ENCODE results near the gene TMEM123. TPM values are rescaled to one million over a fixed set of nuclear protein-coding genes. Genes with fewer than 3 reads are reported as not detected.

TMEM123 gene
- total and polyA plus RNA-seq, 10 donors = 51.3 to 184 (median 146) TPM

DNA sequence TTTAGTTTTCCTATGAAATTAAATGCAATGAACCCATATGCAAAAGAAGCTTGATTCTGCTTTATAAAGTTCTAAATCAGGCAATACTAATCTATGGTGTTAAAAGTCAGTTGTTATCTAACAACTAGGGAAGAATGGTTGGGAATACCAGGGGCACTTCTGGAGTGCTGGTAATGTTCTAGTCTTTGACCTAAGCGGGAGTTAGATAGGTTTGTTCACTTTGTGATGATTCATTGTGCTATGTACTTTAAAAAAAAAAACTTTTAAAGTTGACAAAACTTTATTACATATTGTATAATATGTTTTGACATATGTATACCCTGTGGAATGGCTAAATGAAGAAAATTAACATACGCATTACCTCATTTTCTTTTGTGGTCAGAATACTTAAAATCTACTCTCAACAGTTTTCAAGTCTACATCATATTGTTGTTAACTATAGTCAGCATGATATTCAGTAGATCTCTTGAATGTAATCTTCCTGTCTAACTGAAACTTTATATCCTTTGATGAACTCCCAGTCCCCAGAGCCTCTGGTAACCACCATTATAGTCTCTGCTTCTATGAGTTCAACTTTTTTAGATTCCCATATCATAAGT, 66.3 kb downstream of the TMEM123 start:
- H3K9me3 ChIP-seq = no peaks in the 10 kb centered on the region
- peaks cover 0 to 91% (median 30%) of the 10 kb centered on the region in 6 donors for H3K36me3 ChIP-seq
- H3K27ac ChIP-seq = no peak overlapping the region
- no peaks in the 10 kb centered on the region for H3K27me3 ChIP-seq (replicated peaks in 1 of 7)
- H3K4me1 ChIP-seq = peaks cover 0 to 38% (median 7%) of the 10 kb centered on the region in 6 donors
- no peak for DNase-seq
- TF ChIP-seq POLR2AphosphoS5 (IDR thresholded peaks at IDR 0.05) = no peak
- TF ChIP-seq POLR2A (IDR thresholded peaks at IDR 0.05) = no peak
- TF ChIP-seq, protein P1, sequence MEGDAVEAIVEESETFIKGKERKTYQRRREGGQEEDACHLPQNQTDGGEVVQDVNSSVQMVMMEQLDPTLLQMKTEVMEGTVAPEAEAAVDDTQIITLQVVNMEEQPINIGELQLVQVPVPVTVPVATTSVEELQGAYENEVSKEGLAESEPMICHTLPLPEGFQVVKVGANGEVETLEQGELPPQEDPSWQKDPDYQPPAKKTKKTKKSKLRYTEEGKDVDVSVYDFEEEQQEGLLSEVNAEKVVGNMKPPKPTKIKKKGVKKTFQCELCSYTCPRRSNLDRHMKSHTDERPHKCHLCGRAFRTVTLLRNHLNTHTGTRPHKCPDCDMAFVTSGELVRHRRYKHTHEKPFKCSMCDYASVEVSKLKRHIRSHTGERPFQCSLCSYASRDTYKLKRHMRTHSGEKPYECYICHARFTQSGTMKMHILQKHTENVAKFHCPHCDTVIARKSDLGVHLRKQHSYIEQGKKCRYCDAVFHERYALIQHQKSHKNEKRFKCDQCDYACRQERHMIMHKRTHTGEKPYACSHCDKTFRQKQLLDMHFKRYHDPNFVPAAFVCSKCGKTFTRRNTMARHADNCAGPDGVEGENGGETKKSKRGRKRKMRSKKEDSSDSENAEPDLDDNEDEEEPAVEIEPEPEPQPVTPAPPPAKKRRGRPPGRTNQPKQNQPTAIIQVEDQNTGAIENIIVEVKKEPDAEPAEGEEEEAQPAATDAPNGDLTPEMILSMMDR (IDR thresholded peaks at IDR 0.05 in 8 of 11, conservative IDR thresholded peaks at IDR 0.05 in 3 of 11) = no peak
- intact Hi-C loops (cut with DNase I; ENCODE audit: low total_unique reads) = no loop called here
- H3K4me3 ChIP-seq = no peak overlapping the region
- WGBS, 5 donors = 89 to 94% (median 92%) methylated on average over 2 of the region's 2 CpGs

GRCh38 chr11:102385085-102386007, 67.2 kb downstream of the TMEM123 start:
- Histone ChIP-seq H3K36me3 (peaks cover 0 to 95% (median 36%) of the 10 kb centered on the region in 6 donors), H3K27me3 (replicated peaks in 1 of 7) (no peaks in the 10 kb centered on the region), H3K9me3 (no peaks in the 10 kb centered on the region), H3K4me1 (peaks cover 0 to 29% (median 4%) of the 10 kb centered on the region in 6 donors), H3K4me3 (no peak overlapping the region), H3K27ac (peak overlapping the region in 6 of 8 donors; percentile 24 to 67 (median 49))
- TF ChIP-seq POLR2A (IDR thresholded peaks at IDR 0.05) = no peak
- no peak for TF ChIP-seq POLR2AphosphoS5 (IDR thresholded peaks at IDR 0.05)
- TF ChIP-seq, protein P1 (IDR thresholded peaks at IDR 0.05 in 8 of 11, conservative IDR thresholded peaks at IDR 0.05 in 3 of 11) = no peak
- intact Hi-C loops (cut with DNase I; ENCODE audit: low total_unique reads) = no loop called here
- no peak for DNase-seq
- WGBS, 5 donors = 46 to 53% (median 50%) methylated on average over 5 of the region's 5 CpGs

DNA sequence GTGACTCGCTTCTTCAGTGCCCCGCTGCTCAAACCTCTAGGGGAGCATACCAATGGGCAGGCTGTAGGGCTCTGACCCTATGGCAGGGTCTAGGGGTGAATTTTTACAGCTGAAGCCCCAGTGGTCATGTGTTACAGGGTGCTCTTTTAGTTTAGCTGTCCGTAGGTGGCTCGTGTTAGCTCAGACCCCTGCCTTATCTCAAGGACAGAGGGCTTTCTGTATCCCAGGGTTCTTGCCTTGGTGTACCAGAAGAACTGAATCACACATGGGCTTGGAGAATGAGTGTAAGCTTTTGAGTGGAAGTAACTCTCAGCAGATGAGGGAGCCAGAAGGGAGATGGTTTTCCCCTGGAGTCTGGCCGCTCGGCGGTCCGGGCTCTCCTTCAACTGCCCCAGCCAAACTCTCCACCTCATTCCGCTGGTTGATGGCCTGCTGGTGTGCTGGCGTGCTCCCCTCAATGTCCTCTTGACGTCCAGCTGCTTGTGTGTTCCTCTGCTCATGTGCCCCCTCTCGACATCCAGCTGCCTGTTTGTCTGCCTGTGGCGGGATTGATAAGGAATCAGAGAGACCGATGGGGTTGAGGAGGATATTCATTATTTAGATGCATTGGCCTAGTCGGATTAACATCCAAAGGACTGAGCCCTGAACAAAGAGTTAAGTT, 68.0 kb downstream of the TMEM123 start:
- TF ChIP-seq POLR2A (IDR thresholded peaks at IDR 0.05) (no peak), POLR2AphosphoS5 (IDR thresholded peaks at IDR 0.05) (peak; percentile 33 to 68 (median 62))
- TF ChIP-seq, protein P1 (IDR thresholded peaks at IDR 0.05 in 8 of 11, conservative IDR thresholded peaks at IDR 0.05 in 3 of 11) = no peak
- Histone ChIP-seq H3K9me3 (no peaks in the 10 kb centered on the region), H3K27me3 (replicated peaks in 1 of 7) (no peaks in the 10 kb centered on the region), H3K27ac (peak overlapping the region in 5 of 8 donors; percentile 18 to 67 (median 57)), H3K4me3 (no peak overlapping the region), H3K36me3 (peaks cover 0 to 100% (median 43%) of the 10 kb centered on the region in 6 donors), H3K4me1 (peaks cover 0 to 29% (median 3%) of the 10 kb centered on the region in 6 donors)
- DNase-seq = no peak
- 77 to 85% (median 79%) methylated on average over 15 of the region's 15 CpGs for WGBS, 5 donors
- intact Hi-C loops (cut with DNase I; ENCODE audit: low total_unique reads) = no loop called here

Data from spleen (tissue), 11 donors.